Amniotic epithelial cell (primary cell): Measurements from ENCODE around the gene LTBP1.

Experiments
- DNase-seq: peaks from one replicate; pipeline ENCODE4 v3.0.0-alpha.2; 2010; ENCODE audit warnings: low read depth

LTBP1 gene

DNA sequence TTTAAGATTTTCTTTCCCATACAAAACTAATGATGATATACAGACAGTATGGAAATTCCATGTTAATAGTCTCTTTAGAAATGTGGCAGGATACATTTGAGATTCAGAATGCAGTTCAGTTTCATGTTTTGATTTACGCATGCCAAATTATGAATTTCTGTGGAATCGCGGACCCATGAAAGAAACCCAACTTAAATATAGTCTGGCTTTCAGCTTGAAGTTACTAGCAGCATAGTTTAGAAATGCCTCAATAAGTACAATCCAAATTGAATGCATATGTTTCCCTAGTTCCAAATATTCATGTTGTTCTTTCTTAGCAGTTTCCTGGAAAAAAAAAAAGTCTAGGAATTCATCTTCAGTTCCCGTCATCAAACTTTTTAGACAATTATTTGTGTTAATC, 365.6 kb downstream of the LTBP1 start:
- DNase-seq: no peak

DNA sequence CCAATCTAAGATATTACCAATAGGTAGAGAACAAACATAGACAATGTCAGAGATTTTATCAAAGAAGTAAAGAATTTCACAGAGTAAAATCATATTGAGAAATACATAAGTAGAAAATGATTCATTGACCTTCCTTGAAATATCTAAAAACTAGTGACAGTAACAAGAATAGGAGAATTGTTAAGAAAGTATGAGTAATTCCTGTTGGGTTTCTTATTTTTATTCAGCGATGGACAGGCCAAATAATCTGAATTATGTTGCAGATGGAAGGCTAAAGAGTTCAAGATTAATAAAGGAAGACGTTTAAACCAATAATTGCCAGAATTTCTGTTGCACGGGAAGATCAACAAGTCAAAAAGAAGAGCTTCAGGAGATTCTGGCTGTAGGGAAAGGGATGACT, 366.3 kb downstream of the LTBP1 start:
- no peak for DNase-seq

DNA sequence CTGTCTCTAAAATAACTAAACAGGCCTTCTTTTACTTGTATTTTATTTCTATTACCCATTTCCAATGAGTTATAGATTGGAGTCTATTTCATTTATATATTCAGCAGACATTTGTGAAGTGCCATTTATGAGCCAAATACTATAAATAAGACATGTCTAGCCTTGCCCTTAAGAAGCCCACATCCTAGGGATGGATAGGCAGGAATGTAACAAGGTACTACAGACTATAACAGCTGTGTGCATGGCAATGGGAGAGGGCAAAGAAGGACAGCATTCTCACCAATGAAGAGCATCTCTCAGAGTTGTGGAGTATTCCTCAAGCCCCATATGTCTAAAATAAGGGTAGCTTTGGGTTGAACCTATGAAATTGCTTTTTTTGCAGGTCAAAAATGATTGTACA, 367.8 kb downstream of the LTBP1 start:
- no peak for DNase-seq

DNA sequence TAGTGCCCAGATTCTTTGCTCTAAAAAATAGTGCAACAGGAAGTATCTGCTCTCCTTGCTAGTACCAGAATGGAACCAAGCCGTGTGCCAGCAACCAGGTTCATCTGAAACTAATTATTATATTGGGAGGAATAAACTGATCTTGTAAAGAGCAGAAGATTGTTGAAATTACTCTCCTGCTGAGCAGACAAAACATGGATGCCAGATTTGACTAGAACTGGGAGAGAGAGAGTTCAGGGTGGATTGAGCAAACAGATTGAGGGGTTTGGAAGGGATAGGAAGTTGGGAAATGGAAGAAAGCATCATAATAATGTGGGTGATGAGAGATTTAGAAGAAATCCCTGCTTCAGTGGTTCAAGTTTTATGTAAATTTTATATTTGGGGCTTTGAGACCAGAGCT, 369.6 kb downstream of the LTBP1 start:
- no peak for DNase-seq

DNA sequence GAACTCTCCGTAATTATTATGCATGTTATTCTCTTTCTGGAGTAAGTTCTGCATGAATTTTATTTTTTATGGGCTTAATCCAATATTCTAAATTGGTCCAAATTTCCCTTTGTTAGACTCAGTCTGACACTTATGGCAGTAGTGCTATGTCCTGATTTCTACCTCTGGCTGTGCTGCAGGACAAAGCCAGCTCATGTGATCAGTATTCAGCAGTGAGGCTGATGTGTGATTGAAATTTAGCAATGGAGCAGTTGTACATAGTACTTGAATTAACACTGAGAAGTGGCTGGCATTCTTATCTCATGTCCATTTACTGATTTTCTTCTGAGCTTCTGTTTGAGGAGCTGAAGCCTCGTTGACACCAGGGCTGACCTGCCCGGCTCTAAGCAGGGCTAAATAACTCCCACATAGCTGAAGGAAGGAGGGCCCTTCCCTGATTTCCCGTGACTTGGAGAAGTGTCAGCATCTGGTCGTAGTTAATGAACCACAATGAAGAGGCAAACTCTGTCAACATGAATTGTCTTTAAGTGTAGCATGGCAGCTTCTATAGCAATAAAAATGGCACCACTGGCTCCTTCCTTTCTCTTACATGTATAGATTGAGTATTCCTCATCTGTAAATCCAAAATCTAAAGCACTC, 370.7 kb downstream of the LTBP1 start:
- DNase-seq: no peak

DNA sequence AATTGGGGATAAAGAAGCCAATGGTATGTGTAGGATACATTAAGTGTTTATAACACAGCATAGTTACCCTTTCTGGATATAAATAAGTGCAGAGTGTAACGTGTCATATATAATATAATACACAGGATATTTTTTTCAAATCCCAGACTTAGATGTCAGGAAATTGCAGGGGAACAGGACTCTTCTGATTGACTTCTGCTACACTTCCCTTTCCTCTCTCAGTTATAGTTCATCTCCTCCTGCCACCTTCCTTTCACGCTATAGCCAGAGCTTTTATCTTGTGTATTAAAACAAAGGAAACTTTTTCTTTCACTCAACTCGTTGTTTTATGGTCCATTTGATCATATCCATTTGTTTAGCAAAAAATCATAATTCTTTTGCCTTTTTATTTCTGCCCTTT, 371.7 kb downstream of the LTBP1 start:
- DNase-seq: no peak

DNA sequence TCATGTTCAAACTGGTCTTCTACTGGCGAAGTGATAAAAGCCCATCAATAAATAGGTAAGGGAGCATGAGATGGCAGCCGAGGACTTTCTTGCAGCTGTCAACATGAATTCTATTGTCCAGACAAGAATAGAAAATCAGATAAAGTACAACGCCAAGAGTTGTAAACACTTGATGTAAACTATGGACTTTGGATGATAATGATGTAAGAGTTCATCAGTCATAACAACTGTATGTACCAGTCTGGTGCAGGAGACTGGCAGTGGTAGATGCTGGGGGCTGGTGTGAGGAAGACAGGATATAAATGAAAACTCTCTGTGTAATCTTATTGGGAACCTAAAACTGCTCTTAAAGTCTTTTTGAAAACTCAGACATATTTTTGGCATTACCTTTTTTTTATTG, 373.8 kb downstream of the LTBP1 start:
- peak; percentile 74 for DNase-seq

DNA sequence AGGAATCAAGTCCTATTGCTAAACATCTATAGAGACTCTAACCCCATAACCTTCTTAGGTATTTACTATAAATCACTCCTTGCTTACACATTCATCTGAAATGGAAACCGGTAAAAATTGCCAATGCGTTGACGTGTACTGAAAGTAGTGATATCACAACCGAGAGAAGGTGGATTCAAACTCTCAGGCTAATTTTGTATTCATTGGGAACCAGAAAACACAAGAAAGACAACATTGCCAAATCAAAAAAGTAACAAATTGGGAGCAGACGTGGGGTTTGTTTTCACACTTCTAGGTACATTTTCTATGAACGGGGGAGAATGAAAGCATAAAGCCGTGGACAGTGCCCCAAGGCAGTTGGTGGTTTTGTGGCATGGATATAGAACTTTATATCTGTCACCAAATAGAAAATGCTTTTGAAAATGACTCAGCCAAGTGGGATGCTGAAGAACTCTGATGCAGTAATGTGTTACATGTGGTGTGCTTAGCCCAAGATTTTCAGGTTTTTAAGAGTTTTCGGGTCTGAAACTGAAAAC, 374.6 kb downstream of the LTBP1 start:
- DNase-seq: peak; percentile 51

DNA sequence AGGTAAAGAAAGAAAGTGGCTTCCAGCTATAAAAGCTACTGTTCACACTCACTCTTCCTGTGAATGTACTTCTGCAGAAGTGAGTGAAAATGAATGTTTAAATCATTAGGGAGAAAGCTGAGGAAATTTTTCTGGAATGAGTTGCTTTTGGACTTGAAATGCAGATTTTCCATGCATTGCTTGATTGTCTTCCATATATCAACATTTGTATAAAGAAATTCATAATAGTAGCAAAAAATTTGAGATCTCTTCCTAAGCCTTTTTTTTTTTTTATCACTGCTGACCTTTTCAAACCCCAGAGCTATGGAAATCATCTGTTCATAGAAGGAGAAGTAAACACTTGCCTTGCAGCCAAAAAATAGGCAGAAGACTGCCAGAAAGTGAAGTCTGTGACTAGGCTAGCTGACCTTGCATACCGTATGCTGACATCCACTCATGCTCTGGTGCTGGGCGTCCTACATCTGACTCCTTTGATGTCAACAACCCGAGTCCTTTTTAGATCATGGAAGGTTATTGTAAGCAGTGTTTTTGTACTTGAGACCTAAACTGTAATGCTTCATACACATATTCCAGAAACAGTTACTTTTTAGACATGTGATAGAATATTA, 375.2 kb downstream of the LTBP1 start:
- peak; percentile 72 for DNase-seq

DNA sequence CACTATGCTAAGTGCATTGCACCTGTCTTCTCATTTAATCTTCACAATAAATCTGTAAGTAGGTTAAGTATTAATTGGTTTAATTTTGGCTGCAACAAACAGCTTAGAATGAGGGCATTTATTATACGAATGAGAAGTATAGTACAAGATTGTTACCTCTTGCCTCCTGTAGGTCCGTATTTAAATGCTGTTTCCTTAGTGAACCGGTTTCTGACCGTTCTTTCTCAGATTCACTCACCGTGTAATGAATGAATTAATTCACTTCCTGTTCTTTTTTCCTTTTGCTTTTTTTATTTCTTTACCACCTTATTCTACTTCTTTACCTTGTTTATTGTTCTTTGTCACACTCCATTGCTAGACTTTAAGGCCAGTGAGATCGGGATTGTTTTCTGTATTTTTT, 375.9 kb downstream of the LTBP1 start:
- DNase-seq: no peak

DNA sequence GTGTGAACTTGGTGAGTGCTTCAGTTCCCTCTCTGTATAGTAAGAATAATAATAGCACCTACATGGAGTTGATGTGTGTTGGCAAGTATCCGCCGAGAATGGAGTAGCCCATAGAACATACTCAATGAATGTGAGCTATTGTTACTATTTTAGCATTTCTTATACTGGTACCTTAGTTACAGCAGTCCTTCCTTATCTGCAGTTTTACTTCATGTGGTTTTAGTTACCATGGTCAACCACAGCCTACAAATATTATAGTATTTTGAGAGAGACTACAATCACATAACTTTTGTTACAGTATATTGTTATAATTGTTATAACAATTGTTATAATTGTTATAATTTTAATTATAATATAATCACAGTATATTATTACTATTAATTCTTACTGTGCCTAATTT, 377.2 kb downstream of the LTBP1 start:
- DNase-seq: no peak

DNA sequence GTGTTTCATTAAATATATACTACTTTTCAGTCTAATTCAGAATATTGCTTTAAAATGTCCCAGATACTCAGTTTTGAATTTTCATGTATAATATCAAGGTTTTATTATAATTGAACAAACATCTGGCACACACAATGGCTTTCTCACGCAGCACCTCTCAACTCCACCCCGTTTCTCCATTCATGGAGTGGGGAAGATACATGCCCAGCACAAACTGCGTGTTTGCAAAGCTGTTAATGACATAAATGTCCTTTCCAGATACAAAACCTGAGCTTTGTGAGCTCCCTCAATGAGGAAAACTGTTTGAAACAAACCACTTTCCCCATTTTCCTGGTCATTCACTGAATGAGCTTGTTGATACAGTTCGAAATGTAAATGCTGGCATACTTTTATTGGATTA, 379.3 kb downstream of the LTBP1 start:
- no peak for DNase-seq

DNA sequence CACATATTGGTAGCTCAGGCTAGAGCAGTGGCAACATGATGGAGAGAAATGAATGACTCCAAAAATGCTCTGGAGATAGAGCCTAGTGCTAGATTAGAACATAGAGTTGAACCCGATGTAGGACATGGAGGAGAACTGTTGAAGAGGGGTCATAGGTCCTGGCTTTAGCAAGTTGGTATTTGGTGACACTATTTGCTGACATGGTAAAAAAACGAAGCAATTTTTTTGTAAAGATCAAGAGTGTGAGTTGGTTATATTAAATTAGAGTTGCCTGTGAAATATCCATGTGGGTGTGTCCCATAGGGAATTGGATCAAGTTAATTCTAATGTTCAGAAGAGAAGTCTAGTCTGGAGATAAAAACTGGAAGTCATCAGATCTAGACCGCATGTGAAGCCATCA, 386.7 kb downstream of the LTBP1 start:
- DNase-seq: no peak

DNA sequence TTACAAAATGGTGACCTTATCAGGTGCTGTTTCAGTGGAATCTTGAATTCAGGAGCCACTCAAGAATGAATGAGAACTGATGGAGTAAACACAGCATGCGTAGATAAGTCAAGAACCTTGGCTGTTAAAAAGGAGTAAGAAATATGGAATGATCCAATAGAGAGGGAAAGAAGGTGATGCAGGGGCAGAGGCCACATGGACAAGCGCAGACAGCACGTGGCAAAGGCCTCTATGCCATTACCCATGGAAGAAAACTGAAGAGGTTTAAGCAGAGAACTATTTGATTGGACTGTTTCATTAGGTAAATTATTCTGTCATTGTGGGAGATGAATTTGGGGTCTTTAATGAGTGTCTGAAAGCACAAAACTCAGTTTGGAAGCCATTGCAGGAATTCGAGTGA, 387.3 kb downstream of the LTBP1 start:
- no peak for DNase-seq

DNA sequence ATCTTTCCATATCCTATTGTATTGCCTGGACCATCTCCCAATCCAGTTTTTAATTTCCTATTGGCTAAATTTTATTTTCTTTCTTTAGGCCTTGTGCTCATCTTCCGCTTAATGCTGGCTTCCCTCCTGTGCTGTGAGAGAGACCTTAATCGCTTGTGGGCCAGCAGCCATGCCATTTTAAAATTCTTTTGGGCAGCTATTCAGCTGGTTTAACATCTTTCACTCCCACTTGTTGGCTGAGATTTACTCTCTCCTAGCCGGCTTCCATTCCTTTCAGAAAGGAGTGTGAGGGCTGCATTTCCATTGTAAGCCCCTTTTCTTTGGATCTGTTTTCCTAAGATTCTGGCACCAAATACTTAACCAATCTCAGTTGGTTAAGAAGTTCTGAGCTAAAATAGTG, 388.8 kb downstream of the LTBP1 start:
- DNase-seq: no peak

DNA sequence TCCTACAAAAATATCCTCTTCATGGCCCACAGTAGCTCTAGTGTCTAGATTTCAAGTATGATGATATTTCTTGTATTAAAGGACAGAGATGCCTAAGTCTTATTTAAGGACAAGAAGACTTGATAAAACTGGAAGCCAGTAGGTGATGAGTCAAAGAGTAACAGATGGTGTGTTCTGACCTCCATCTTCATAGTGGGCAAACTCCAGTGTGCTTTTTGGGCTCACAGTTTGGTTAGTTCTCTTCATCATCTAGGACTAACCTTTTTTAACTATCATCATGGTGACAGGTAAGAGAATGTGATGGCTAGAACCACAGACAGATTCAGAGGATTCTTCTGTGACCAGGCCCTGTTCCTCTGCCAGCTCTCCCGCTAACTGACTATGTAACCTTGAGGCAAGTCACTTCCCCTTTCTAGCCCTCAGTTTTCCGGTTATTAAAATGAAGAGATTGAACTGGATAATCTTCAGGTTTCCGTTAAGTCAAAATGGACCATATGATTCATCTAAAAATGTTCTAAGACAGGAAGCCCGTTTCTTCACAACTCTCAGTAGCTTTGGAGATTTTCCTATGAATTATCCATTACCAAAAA, 389.4 kb downstream of the LTBP1 start:
- no peak for DNase-seq

DNA sequence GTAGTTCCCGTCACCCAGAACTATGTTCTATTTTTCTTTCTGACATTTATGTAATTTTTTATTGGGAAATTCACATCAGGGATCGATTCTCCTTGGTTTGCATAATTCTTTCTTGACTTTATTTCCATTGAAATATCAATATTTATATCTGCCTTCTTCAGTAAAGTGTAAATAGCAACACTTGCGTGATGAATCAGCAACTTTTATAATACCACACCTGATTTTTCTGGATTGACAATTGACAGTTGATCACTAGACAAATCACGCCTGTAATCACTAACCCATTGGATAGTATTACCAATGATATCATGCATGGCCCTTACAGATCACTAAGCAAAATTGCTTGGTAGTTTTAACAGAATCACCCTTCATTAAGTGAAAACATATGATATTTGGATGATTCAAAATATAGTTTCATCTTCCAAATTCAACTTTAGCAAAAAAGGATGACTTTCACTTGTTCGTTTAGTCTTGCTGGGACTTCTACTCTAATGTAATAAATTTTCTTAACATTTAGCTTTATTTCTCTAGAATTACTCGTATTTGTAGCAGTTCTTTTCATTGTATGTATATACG, 390.7 kb downstream of the LTBP1 start:
- no peak for DNase-seq

DNA sequence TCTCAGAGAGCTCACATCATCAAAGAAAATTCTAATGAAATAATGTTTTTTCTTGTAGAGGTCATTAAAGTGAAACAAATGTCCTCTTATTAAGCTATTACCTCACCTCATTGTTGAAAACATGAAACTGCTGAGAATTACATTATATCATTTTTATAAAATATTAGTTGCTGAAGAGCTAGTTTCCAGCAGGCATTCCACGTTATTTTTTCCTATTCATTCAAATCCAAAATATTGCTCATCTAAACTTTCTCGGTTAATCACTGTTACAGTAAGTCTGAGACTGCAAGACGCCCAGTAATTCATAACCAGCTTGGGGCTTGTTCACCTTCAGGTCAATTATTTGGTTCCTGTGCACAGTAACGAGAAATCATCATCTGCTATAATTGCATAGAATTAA, 391.2 kb downstream of the LTBP1 start:
- DNase-seq: no peak

DNA sequence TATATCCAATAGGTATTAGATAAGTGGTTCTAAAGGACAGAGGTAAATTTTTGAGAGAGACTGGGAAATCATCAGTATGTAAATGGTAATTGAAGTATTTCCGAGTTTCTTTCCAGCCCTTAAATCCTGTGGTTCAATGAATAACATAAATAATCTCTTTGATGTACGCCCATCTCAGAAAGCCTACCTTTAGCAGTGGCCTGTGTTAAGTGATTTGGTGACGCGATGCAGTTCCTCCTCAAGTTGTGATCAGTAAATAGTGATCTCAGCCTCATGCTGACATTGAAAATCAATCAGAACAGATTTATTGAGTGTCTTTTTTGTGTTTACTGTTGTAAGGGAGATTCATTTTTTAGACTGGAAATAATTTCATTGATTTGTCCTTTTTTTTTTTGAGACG, 392.5 kb downstream of the LTBP1 start:
- DNase-seq: no peak

DNA sequence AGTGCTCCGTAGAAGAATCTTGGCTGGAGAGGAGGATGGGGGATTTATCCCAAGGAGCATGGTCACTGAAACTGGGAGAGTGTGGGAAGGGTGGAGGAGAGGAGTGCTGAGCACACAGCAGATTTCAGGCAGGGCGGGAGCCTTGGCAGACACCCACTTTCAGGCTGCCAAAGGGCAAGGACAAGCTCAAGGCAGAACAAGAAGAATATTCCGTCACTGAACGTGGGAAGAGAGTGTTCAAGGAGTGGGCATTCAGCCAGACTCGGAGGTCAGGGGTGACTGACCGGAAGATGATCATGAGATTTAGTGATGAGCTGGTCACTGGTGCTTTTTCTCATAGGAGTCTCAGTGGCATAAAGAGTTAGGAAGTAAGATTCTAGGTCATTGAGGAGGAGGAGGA, 393.5 kb downstream of the LTBP1 start:
- no peak for DNase-seq

DNA sequence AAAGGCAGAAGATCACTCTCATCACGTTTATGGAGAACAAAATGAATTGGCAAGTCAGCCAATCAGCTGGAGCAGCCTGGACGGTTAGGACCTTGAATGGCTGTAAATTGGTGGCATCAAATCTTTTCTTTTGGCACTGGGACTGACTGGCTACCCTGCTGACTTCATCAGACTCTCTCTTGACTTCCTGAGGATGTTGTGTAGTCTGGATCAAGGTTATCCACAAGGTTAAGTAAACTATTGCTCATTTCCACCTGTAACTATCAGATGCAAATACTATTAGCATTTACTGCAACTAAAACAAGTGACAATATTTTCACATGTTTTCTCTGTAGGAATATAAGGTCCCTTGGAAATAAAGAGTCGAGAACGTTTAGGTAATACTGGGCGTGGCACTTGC, 395.4 kb downstream of the LTBP1 start:
- no peak for DNase-seq

DNA sequence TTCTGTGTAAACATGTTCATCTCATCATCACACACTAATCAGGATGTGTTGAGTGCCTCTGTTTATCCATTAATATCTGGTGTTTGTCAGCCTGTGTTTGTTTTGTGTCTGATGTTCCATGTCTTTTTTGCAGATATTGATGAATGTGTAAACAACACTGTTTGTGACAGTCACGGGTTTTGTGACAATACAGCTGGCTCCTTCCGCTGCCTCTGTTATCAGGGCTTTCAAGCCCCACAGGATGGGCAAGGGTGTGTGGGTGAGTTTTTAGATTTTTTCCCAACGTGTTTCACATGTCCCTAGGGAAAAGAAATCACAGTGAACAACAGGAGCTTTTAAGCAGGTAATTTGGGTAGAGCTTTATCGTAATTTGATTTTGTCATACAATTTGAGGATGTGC, 396.0 kb downstream of the LTBP1 start:
- DNase-seq: no peak

DNA sequence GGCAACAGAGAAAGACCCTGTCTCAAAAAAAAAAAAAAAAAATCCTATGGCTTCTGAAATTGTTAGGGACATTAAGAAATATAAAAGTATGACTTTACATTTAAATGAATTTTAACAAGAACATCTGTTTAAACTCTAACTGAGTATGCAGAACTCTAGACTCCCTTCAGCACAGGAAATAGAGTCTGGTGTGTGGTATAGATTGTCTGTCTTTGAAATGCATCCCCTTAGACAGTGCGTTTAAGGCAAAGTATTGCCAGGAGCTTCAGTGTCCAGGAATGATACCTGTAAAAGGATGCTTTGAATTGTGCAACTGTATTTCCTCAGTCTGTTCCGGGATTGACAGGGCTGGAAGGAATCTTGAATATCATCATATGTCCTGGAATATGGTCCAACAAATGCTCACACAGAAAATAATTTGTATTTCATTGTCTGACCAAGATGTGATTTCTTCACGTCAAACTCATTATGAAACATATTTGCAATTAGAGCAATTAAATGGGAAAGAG, 396.7 kb downstream of the LTBP1 start:
- no peak for DNase-seq
